HL-60 (cell line): ENCODE data around the gene SCN7A.

Experiments
- DNase-seq, 2 experiments: peaks; one replicate each; pipeline ENCODE4 v3.0.0-alpha.2; 2010 to 2020; ENCODE audit warnings: low read depth in 1 of 2, low spot score in 1 of 2
- H3K27ac ChIP-seq: fragments of 250-450 bp; sonication (Bioruptor Pico); replicated peaks from 2 replicates; pipeline ENCODE4 v1.5.1; 2020; ENCODE audit warnings: mild to moderate bottlenecking, moderate library complexity
- H3K27me3 ChIP-seq: fragments of 250-450 bp; sonication (Bioruptor Pico); 2 replicates; pipeline ENCODE4 v1.5.1; 2021; ENCODE audit warnings: mild to moderate bottlenecking, moderate library complexity; ENCODE audit not compliant: insufficient read depth, poor library complexity, severe bottlenecking
- H3K4me3 ChIP-seq: replicated peaks from 2 replicates; pipeline ENCODE4 v1.5.1; 2011; ENCODE audit warnings: mild to moderate bottlenecking, control low read depth, low read length; ENCODE audit not compliant: insufficient read depth
- GABPA ChIP-seq: IDR thresholded peaks from 2 replicates; pipeline ENCODE4 v1.6.1; 2012; ENCODE audit warnings: low read depth
- POLR2AphosphoS5 ChIP-seq: IDR thresholded peaks from 2 replicates; pipeline ENCODE4 v1.6.1; 2012; ENCODE audit warnings: low read depth
- SPI1 ChIP-seq: IDR thresholded peaks from 2 replicates; pipeline ENCODE4 v1.6.1; 2012; ENCODE audit warnings: low read depth, mild to moderate bottlenecking, borderline replicate concordance
- long read RNA-seq: library from polyadenylated mRNA; unstranded; transcript quantifications from one replicate; pipeline ENCODE4 v2.0.0, GENCODE V29; 2020
- TF ChIP-seq, protein P1 (sequence below): IDR thresholded peaks from one replicate; pipeline ENCODE4 v1.5.1; 2011; ENCODE audit warnings: low read length, control low read depth, inconsistent platforms; ENCODE audit not compliant: insufficient read depth
- TF ChIP-seq, protein P2 (sequence below): IDR thresholded peaks from 2 replicates; pipeline ENCODE4 v1.6.1; 2012; ENCODE audit warnings: low read depth; ENCODE audit not compliant: insufficient replicate concordance

The SCN7A gene
- long read RNA-seq, partial matches to known transcripts = 0 of 1 reads
- long read RNA-seq, other reads (novel, unspliced or antisense) = 1 of 1 reads

DNA sequence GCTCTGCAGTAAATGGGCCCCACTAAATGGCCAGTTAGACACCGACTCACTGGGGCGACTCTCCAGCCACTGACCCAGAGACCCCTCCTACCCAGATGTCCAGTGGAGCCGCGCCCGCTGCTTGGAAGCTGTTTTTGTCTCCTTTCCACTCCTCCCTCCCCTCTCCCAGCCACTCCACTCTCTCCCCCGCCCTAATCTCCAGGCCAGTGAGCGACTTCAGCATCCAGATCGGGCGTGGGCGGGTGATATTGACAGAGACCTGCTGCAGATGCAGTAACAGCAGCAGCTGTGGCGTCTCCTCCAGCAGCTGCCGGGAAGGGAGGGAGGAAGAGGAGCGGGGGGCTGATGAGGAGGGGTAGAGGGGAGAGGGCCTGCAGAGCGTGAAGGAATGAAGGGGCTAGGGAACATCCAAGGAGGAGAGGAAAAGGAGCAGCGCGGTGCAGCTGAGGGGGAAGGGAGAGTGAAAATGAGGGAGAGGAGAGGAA, at the start of gene SCN7A:
Gene SCN7A (minus strand): TSS at position 110 of the 485 bp plus-strand sequence. CDS start 16,553 bp downstream, outside the sequence.
- Histone ChIP-seq H3K27me3 (peaks cover 8% of the 10 kb centered on the region), H3K4me3 (no peak within 1 kb of the TSS), H3K27ac (no peak within 1 kb of the TSS)
- TF ChIP-seq, protein P1, sequence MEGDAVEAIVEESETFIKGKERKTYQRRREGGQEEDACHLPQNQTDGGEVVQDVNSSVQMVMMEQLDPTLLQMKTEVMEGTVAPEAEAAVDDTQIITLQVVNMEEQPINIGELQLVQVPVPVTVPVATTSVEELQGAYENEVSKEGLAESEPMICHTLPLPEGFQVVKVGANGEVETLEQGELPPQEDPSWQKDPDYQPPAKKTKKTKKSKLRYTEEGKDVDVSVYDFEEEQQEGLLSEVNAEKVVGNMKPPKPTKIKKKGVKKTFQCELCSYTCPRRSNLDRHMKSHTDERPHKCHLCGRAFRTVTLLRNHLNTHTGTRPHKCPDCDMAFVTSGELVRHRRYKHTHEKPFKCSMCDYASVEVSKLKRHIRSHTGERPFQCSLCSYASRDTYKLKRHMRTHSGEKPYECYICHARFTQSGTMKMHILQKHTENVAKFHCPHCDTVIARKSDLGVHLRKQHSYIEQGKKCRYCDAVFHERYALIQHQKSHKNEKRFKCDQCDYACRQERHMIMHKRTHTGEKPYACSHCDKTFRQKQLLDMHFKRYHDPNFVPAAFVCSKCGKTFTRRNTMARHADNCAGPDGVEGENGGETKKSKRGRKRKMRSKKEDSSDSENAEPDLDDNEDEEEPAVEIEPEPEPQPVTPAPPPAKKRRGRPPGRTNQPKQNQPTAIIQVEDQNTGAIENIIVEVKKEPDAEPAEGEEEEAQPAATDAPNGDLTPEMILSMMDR = no peak
- TF ChIP-seq POLR2AphosphoS5 = no peak
- no peak for DNase-seq

DNA sequence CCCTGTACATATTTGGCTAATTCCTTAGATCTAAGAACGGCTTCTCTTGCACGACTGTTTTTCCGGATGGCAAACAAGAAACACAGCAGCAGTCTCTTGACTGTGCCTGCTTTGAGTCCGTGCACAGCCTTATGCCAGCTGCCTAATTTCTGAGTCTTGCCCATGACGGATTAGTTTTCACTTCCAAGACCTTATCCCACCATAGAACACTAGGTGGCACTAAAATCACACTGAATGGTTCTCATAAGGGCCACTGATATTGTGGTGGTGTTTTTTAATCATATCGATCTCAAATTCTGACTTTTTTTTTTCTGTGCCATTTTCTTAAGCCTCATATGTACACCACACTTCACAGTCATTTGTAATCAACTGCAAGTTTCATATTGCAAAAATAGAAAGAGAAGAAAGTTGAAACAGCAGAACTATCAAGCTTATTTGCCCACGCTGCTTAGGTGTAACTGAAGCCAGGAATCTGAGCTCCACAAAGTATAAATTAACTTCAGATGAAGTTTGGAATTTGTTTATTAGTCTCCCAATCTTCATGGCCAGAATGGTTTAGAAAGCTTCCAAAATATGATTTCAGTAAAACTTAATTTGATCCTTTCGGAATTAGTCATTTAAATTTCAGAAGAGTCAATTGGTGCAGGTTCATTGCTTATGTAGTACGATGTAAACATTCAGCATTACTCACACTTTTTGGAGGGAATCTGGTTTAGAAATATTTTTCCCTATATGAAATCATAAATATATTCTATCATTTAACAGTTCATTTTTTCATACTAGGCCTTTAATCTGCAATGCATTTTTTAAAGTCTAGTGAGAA, 45.5 kb upstream of the SCN7A start:
- TF ChIP-seq, protein P2, sequence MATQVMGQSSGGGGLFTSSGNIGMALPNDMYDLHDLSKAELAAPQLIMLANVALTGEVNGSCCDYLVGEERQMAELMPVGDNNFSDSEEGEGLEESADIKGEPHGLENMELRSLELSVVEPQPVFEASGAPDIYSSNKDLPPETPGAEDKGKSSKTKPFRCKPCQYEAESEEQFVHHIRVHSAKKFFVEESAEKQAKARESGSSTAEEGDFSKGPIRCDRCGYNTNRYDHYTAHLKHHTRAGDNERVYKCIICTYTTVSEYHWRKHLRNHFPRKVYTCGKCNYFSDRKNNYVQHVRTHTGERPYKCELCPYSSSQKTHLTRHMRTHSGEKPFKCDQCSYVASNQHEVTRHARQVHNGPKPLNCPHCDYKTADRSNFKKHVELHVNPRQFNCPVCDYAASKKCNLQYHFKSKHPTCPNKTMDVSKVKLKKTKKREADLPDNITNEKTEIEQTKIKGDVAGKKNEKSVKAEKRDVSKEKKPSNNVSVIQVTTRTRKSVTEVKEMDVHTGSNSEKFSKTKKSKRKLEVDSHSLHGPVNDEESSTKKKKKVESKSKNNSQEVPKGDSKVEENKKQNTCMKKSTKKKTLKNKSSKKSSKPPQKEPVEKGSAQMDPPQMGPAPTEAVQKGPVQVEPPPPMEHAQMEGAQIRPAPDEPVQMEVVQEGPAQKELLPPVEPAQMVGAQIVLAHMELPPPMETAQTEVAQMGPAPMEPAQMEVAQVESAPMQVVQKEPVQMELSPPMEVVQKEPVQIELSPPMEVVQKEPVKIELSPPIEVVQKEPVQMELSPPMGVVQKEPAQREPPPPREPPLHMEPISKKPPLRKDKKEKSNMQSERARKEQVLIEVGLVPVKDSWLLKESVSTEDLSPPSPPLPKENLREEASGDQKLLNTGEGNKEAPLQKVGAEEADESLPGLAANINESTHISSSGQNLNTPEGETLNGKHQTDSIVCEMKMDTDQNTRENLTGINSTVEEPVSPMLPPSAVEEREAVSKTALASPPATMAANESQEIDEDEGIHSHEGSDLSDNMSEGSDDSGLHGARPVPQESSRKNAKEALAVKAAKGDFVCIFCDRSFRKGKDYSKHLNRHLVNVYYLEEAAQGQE = no peak
- TF ChIP-seq GABPA (no peak), SPI1 (no peak), POLR2AphosphoS5 (no peak)
- TF ChIP-seq, protein P1 = peak; percentile 52
- H3K27me3 ChIP-seq = no peaks in the 10 kb centered on the region
- H3K4me3 ChIP-seq = no peak overlapping the region
- no peak overlapping the region for H3K27ac ChIP-seq
- peak; percentile 11 to 28 for DNase-seq

DNA sequence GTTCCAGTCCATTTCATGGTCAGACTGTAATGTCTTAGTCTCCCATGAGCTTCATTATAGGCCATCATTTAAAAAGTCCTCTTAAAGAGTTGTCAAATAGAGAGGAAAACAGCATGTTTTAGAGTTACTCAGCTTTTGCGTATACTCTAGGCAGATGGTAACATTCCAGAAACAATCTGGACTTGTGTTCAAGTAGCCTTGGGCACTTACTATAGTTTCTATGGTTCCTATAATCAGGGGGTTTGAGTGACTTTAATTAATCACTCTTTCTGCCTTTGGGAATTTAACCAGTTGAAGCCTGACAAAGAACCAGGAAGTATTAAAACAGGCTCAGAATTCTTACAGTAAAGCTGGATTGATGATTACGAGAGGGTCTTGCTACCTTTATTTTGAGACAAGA, 42.1 kb upstream of the SCN7A start:
- DNase-seq = no peak
- H3K27me3 ChIP-seq = no peaks in the 10 kb centered on the region
- H3K4me3 ChIP-seq = no peak overlapping the region
- H3K27ac ChIP-seq = no peak overlapping the region
- TF ChIP-seq GABPA (no peak), SPI1 (no peak), POLR2AphosphoS5 (no peak)
- TF ChIP-seq, protein P1 = no peak
- TF ChIP-seq, protein P2 = no peak
